Adipocyte (in vitro differentiated cells): ENCODE measurements around the gene PLET1.

Source experiments
- DNase-seq: peaks from one replicate; pipeline ENCODE4 v3.0.0-alpha.2; 2015; ENCODE audit warnings: low read depth
- H3K27me3 ChIP-seq: replicated peaks from 2 replicates; pipeline ENCODE4 v1.7.0; 2013; ENCODE audit warnings: mild to moderate bottlenecking, low read length, moderate library complexity; ENCODE audit not compliant: control insufficient read depth, insufficient read depth
- H3K36me3 ChIP-seq: 2 replicates; pipeline ENCODE4 v1.7.0; 2013; ENCODE audit warnings: low read length, mild to moderate bottlenecking, moderate library complexity; ENCODE audit not compliant: control insufficient read depth, insufficient read depth, severe bottlenecking
- H3K4me1 ChIP-seq: 2 replicates; pipeline ENCODE4 v1.7.0; 2013; ENCODE audit warnings: mild to moderate bottlenecking, low read length, moderate library complexity; ENCODE audit not compliant: control insufficient read depth, insufficient read depth
- H3K4me3 ChIP-seq: 2 replicates; pipeline ENCODE4 v1.7.0; 2013; ENCODE audit warnings: mild to moderate bottlenecking, low read length, moderate library complexity
- H3K9ac ChIP-seq: 2 replicates; pipeline ENCODE4 v1.7.0; 2013; ENCODE audit warnings: mild to moderate bottlenecking, low read length, moderate library complexity
- H3K9me3 ChIP-seq: 2 replicates; pipeline ENCODE4 v1.7.0; 2013; ENCODE audit warnings: mild to moderate bottlenecking, low read length, moderate library complexity; ENCODE audit not compliant: control insufficient read depth

Gene PLET1

GRCh38 chr11:112235750-112236390 is 24.8 kb downstream of the PLET1 start:
- Histone ChIP-seq H3K4me1 (peaks cover 6% of the 10 kb centered on the region), H3K27me3 (no peaks in the 10 kb centered on the region), H3K4me3 (no peak overlapping the region), H3K9ac (no peak overlapping the region), H3K36me3 (peaks cover 68% of the 10 kb centered on the region), H3K9me3 (no peaks in the 10 kb centered on the region)
- no peak for DNase-seq

- no peak for DNase-seq
- Histone ChIP-seq H3K4me3 (no peak overlapping the region), H3K4me1 (peaks cover 25% of the 10 kb centered on the region), H3K36me3 (peaks cover 73% of the 10 kb centered on the region), H3K27me3 (no peaks in the 10 kb centered on the region), H3K9ac (no peak overlapping the region), H3K9me3 (no peaks in the 10 kb centered on the region)
These were observed 28.7 kb downstream of the PLET1 start for GRCh38 chr11:112231952-112232351.

GRCh38 chr11:112229746-112230433 is 30.8 kb downstream of the PLET1 start:
- H3K4me3 ChIP-seq, result no peak overlapping the region
- no peaks in the 10 kb centered on the region for H3K9me3 ChIP-seq
- peaks cover 25% of the 10 kb centered on the region for H3K4me1 ChIP-seq
- H3K36me3 ChIP-seq, result peaks cover 55% of the 10 kb centered on the region
- no peaks in the 10 kb centered on the region for H3K27me3 ChIP-seq
- peak; percentile 85 for DNase-seq
- peak overlapping the region; percentile 28 for H3K9ac ChIP-seq

GRCh38 chr11:112229159-112229558 is 31.5 kb downstream of the PLET1 start:
- H3K27me3 ChIP-seq, result no peaks in the 10 kb centered on the region
- peaks cover 25% of the 10 kb centered on the region for H3K4me1 ChIP-seq
- no peak for DNase-seq
- H3K4me3 ChIP-seq, result no peak overlapping the region
- peaks cover 49% of the 10 kb centered on the region for H3K36me3 ChIP-seq
- H3K9me3 ChIP-seq, result no peaks in the 10 kb centered on the region
- no peak overlapping the region for H3K9ac ChIP-seq

- no peak for DNase-seq
- Histone ChIP-seq H3K9ac (no peak overlapping the region), H3K4me1 (peaks cover 25% of the 10 kb centered on the region), H3K27me3 (no peaks in the 10 kb centered on the region), H3K4me3 (no peak overlapping the region), H3K36me3 (peaks cover 44% of the 10 kb centered on the region), H3K9me3 (no peaks in the 10 kb centered on the region)
These were observed 32.0 kb downstream of the PLET1 start for GRCh38 chr11:112228706-112229105.

- no peaks in the 10 kb centered on the region for H3K27me3 ChIP-seq
- H3K4me1 ChIP-seq, result peaks cover 28% of the 10 kb centered on the region
- peak overlapping the region; percentile 84 for H3K4me3 ChIP-seq
- no peaks in the 10 kb centered on the region for H3K9me3 ChIP-seq
- no peak for DNase-seq
- H3K36me3 ChIP-seq, result peaks cover 34% of the 10 kb centered on the region
- peak overlapping the region; percentile 90 for H3K9ac ChIP-seq
These were observed 33.2 kb downstream of the PLET1 start for GRCh38 chr11:112227471-112227870.

- Histone ChIP-seq H3K9ac (peak overlapping the region; percentile 90), H3K4me3 (peak overlapping the region; percentile 84), H3K4me1 (peaks cover 28% of the 10 kb centered on the region), H3K27me3 (no peaks in the 10 kb centered on the region), H3K9me3 (no peaks in the 10 kb centered on the region), H3K36me3 (peaks cover 29% of the 10 kb centered on the region)
- peak; percentile 53 for DNase-seq
These were observed 33.7 kb downstream of the PLET1 start for GRCh38 chr11:112226831-112227401.

- peaks cover 28% of the 10 kb centered on the region for H3K4me1 ChIP-seq
- H3K9me3 ChIP-seq, result no peaks in the 10 kb centered on the region
- H3K36me3 ChIP-seq, result peaks cover 25% of the 10 kb centered on the region
- H3K4me3 ChIP-seq, result peak within 1 kb of the TSS; percentile 84
- DNase-seq, result peak; percentile 97
- H3K27me3 ChIP-seq, result no peaks in the 10 kb centered on the region
- peak within 1 kb of the TSS; percentile 90 for H3K9ac ChIP-seq
These were observed 34.4 kb downstream of the PLET1 start, which contains the start of gene PTS for GRCh38 chr11:112226062-112226830. TSS of gene PTS (plus strand) at chr11:112226428. CDS start at chr11:112226444, 16 bp downstream.

GRCh38 chr11:112225753-112226061 is 35.0 kb downstream of the PLET1 start:
- H3K4me1 ChIP-seq, result peaks cover 28% of the 10 kb centered on the region
- peak overlapping the region; percentile 84 for H3K4me3 ChIP-seq
- peaks cover 20% of the 10 kb centered on the region for H3K36me3 ChIP-seq
- H3K9me3 ChIP-seq, result no peaks in the 10 kb centered on the region
- DNase-seq, result no peak
- no peaks in the 10 kb centered on the region for H3K27me3 ChIP-seq
- H3K9ac ChIP-seq, result peak overlapping the region; percentile 90

GRCh38 chr11:112223754-112224532 is 36.7 kb downstream of the PLET1 start:
- H3K4me3 ChIP-seq, result no peak overlapping the region
- no peak overlapping the region for H3K9ac ChIP-seq
- H3K9me3 ChIP-seq, result no peaks in the 10 kb centered on the region
- H3K4me1 ChIP-seq, result peaks cover 16% of the 10 kb centered on the region
- DNase-seq, result no peak
- peaks cover 6% of the 10 kb centered on the region for H3K36me3 ChIP-seq
- H3K27me3 ChIP-seq, result no peaks in the 10 kb centered on the region
